Kidney (tissue), 14 donors: ENCODE measurements around the gene CRYBA2. TPM values are rescaled to one million over a fixed set of nuclear protein-coding genes. Genes with fewer than 3 reads are reported as not detected.

ENCODE experiments used
- DNase-seq, 5 donors: peaks; one replicate each; pipeline ENCODE4 v3.0.0-alpha.2; 2013 to 2020
- FAIRE-seq: peaks from 2 replicates; lab custom pipeline; 2012; peaks lifted over from hg19 to GRCh38; lab: Jason Lieb, UNC
- H3K27ac ChIP-seq, 2 donors: one replicate each; pipeline ENCODE4 v1.7.0; 2013; ENCODE audit warnings: low read depth in 2 of 2, low read length in 2 of 2, inconsistent platforms in 1 of 2
- H3K27me3 ChIP-seq: one replicate; pipeline ENCODE4 v1.7.1; 2013; ENCODE audit warnings: low read length, inconsistent platforms; ENCODE audit not compliant: control insufficient read depth, insufficient read depth
- H3K36me3 ChIP-seq, 3 donors: one replicate each; pipeline versions ENCODE4 v1.7.0 to v1.7.1; 2013; ENCODE audit warnings: low read length in 3 of 3, control low read depth in 1 of 3, inconsistent platforms in 1 of 3; ENCODE audit not compliant: insufficient read depth in 3 of 3, control insufficient read depth in 2 of 3
- H3K4me1 ChIP-seq, 3 donors: one replicate each; pipeline versions ENCODE4 v1.7.0 to v1.7.1; 2013; ENCODE audit warnings: low read length in 3 of 3, inconsistent platforms in 1 of 3, low read depth in 1 of 3; ENCODE audit not compliant: control insufficient read depth in 2 of 3, insufficient read depth in 2 of 3
- H3K4me3 ChIP-seq, 3 donors: one replicate each; pipeline versions ENCODE4 v1.7.0 to v1.8.1; 2013; ENCODE audit warnings: low read length in 3 of 3, control low read depth in 1 of 3, inconsistent platforms in 1 of 3
- H3K9ac ChIP-seq, 3 donors: one replicate each; pipeline versions ENCODE4 v1.7.0 to v1.7.1; 2013; ENCODE audit warnings: low read length in 3 of 3, control low read depth in 1 of 3, inconsistent platforms in 1 of 3
- H3K9me3 ChIP-seq, 3 donors: one replicate each; pipeline versions ENCODE4 v1.7.0 to v1.7.1; 2013; ENCODE audit warnings: low read length in 3 of 3, control low read depth in 1 of 3, inconsistent platforms in 1 of 3; ENCODE audit not compliant: control insufficient read depth in 2 of 3, insufficient read depth in 1 of 3
- CTCF ChIP-seq: IDR thresholded peaks from 3 replicates; pipeline ENCODE4 v1.5.1; 2012; ENCODE audit warnings: mild to moderate bottlenecking, moderate library complexity, borderline replicate concordance; ENCODE audit not compliant: insufficient read depth; ENCODE audit errors: extremely low read depth
- intact Hi-C: fragments of 100-400 bp; cut with DNase I; formaldehyde crosslinking; loops from one replicate; pipeline ENCODE4 v1.11.1; 2022
- polyA plus RNA-seq: library from polyadenylated mRNA; stranded (reverse); fragments of 350-450 nt; fragmentation: Illumina TruSeq; extraction: RNeasy Lipid Tissue Mini Kit (QIAGEN cat#74804); gene quantifications from one replicate; pipeline ENCODE4 v1.2.3, GENCODE V29; 2014; ENCODE audit warnings: low read depth, low replicate concordance; ENCODE audit not compliant: insufficient read depth
- total RNA-seq: library from RNA; stranded (reverse); fragmentation: NEBNext Ultra II Directional; extraction: Animal tissue kit (Norgen Biotek cat#: 25700); gene quantifications from one replicate; pipeline ENCODE4 v1.2.1, GENCODE V29; 2021
- donor health status: control.
- donor health status: control.
- donor health status: control.
- donor health status: control.
- donor health status: control.
- donor health status: DM: yes; HTN: yes; CAD: no.
- donor health status: Normal renal cell carcinoma (clear cell type).

Gene CRYBA2
- total and polyA plus RNA-seq, 2 donors from 2014 or later: not detected

DNA sequence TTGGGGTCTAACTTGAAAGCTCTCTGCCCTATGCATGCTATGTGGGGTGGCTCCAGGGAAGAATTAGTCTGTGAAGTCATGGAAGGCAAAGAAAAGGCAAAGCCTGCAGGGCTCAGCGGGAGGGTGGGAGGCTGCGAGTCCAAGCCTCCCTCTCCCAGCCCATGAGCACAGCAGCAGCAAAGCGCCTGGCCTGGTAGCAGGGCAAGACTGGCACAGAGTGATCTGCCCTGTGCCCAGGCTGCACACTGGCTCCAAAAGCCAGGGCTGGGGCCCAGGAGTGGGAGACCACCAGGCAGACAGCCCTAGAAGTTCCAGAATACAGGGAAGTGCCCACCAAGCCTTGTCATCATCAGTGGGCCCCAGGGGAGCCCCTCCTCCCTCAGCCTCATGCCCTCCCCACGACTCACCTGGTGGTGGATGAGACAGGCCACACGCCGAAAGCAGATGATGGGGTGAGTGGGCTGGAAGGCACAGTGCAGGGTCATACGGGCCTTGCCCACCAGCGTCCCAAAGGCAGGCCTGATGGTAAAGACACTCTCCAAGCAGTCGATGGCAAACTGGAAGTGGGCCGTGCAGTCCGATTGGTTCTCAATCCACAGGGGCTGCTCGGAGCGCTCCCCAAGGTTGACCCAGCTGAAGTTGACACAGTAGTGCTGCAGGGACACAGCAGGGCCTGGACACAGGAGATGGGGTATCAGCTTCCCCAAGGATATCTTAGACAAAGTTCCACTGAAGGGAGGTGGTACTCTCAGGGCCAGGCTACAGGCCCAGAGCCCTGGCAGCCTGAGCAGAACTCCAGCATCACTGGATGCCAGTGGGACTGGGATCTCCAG lies 36.0 kb upstream of the CRYBA2 start:
- H3K9me3 ChIP-seq: no peaks in the 10 kb centered on the region
- no peaks in the 10 kb centered on the region for H3K4me1 ChIP-seq
- FAIRE-seq (no peak), DNase-seq (peak in 1 of 5 donors; percentile 51)
- no peak overlapping the region for H3K4me3 ChIP-seq
- H3K36me3 ChIP-seq: no peaks in the 10 kb centered on the region
- no peaks in the 10 kb centered on the region for H3K27me3 ChIP-seq
- H3K9ac ChIP-seq: no peak overlapping the region
- TF ChIP-seq CTCF: no peak
- intact Hi-C loops: no loop called here
- H3K27ac ChIP-seq: no peak overlapping the region

DNA sequence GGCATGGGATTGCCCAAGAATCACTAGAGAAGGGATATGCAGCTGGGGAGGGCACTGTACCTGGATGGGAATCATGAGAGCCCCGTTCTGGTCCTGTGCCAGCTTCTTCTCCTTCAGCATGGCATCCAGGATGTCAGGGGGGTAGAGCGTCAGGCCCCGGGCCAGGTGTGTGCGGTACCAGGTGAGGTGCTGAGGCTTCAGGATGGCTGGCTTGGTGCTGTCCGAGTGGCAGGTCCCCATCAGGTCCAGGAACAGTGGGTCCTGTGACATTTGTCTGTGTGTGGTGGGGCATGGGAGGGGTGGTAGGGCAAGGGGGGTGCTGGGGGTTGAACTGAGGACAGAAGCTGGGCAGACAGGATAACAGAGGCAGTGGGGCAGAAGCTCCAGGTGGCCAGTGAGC lies 34.9 kb upstream of the CRYBA2 start:
- FAIRE-seq (no peak), DNase-seq (peak in 1 of 5 donors; percentile 68)
- TF ChIP-seq CTCF: no peak
- Histone ChIP-seq H3K36me3 (no peaks in the 10 kb centered on the region), H3K4me1 (no peaks in the 10 kb centered on the region), H3K27me3 (no peaks in the 10 kb centered on the region), H3K9ac (no peak overlapping the region), H3K9me3 (no peaks in the 10 kb centered on the region), H3K4me3 (no peak overlapping the region), H3K27ac (no peak overlapping the region)
- intact Hi-C loops: no loop called here

DNA sequence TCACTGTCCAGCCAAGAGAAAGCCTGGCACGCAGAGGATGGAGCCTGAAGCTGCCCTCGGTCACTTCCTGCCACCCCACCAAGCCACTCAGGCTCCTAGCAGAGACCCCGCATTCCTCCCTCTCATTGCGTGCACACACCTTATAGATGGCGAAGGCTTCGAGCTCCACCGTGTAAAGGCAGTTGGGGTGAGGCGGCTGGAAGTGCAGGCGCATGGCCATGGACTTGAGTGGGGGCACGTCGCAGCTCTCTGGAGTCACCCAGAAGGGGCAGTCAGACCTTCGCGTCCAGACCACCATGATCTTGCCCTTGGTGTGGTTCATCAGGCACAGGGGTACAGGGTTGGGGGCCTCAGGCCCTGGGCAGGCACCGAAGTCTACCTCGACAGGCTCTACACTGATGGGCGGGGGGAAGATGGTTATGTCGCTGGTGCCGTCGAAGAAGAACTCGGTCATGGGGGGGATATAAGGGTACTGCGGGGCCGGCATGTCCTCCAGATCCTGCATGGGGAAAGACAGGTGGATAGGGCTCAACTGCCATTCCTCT lies 34.4 kb upstream of the CRYBA2 start:
- FAIRE-seq (no peak), DNase-seq (peak in 1 of 5 donors; percentile 65)
- Histone ChIP-seq H3K27ac (no peak overlapping the region), H3K9me3 (no peaks in the 10 kb centered on the region), H3K9ac (no peak overlapping the region), H3K4me1 (no peaks in the 10 kb centered on the region), H3K36me3 (no peaks in the 10 kb centered on the region), H3K4me3 (no peak overlapping the region), H3K27me3 (no peaks in the 10 kb centered on the region)
- no peak for TF ChIP-seq CTCF
- intact Hi-C loops: no loop called here
